ENCODE results near the gene NFS1. TPM values are rescaled to one million over a fixed set of nuclear protein-coding genes. Genes with fewer than 3 reads are reported as not detected.

NFS1 gene
- total and polyA plus RNA-seq, 2 of the 8 experiments (the other 6 are each of a cell fraction or from before 2014, with no cell fraction given) = 26.1 to 38.8 TPM

DNA sequence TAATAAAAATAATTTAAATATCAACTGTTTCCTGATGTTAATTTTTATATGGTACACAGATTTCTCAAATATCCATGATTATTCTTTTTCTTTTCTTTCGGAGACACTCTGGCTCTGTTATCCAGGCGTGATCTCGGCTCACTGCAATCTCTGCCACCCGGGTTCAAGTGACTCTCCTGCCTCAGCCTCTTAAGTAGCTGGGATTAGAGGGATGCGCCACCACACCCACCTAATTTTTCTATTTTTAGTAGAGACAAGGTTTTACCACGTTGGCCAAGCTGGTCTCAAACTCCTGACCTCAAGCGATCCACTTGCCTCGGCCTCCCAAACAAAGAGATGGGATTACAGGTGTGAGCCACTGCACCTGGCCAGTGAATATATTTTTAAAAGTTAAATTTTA is 20.6 kb upstream of the NFS1 start:
- no peak overlapping the region for H2AFZ ChIP-seq (ENCODE audit: low read length)
- ChIA-PET POLR2A (ENCODE audit: partially characterized antibody) (interaction anchor here (0.8 to 45.3 kb wide), 4 partner anchors 2 to 151 kb away, joined by 3 to 2341 read pairs (median 1172); partner anchors contain the start of genes NFS1, PHF20, RBM39 and ROMO1), CTCF (ENCODE audit: partially characterized antibody) (interaction anchor here (1.4 to 1.9 kb wide), 2 partner anchors 9 to 10 kb away, joined by 4 to 8 read pairs; no protein-coding TSS in a partner anchor)
- FAIRE-seq (no peak), DNase-seq (ENCODE audit: low read depth in 1 of 2, low spot score in 2 of 2) (no peak)
- H3K18ac ChIP-seq (ENCODE audit: extremely low read depth, low read length) = no peak overlapping the region
- no peak overlapping the region for H3K56ac ChIP-seq (replicated peaks; ENCODE audit: insufficient read length, low read depth, low read length)
- no peaks in the 10 kb centered on the region; a peak in 1 of 7 replicates for H3K27me3 ChIP-seq (replicated peaks in 1 of 4; ENCODE audit: control insufficient read depth in 3 of 4, extremely low read depth in 1 of 4, insufficient read depth in 3 of 4, low read length in 3 of 4)
- H4K8ac ChIP-seq (ENCODE audit: extremely low read depth, insufficient read depth, low read length) = no peak overlapping the region
- no peak overlapping the region for H3K23ac ChIP-seq (ENCODE audit: insufficient read length)
- no peak overlapping the region for H2BK12ac ChIP-seq (ENCODE audit: low read depth, low read length)
- H3K4ac ChIP-seq (replicated peaks; ENCODE audit: insufficient read length, low read depth, low read length) = no peak overlapping the region
- WGBS, 2 experiments (ENCODE audit: extremely low coverage in 1 of 2, insufficient coverage in 1 of 2, insufficient read length in 1 of 2, insufficient replicate concordance in 2 of 2, low coverage in 1 of 2, low lambda C conversion rate in 2 of 2, missing lambda C conversion rate in 1 of 2) = 87% methylated on average over 8 of the region's 8 CpGs; no CpG with 5 or more reads in 1 of the 2 experiments
- H3K27ac ChIP-seq (ENCODE audit: low read depth, low read length) = no peak overlapping the region
- H4K20me1 ChIP-seq (replicated peaks in 1 of 2; ENCODE audit: control insufficient read depth in 1 of 2, insufficient read depth in 2 of 2, low read length in 2 of 2) = peaks cover 18 to 19% of the 10 kb centered on the region in 2 experiments
- H2AK5ac ChIP-seq (ENCODE audit: low read depth, low read length) = no peak overlapping the region
- H3K4me3 ChIP-seq (ENCODE audit: extremely low read depth in 1 of 4, insufficient read depth in 2 of 4, low read depth in 3 of 4, low read length in 4 of 4) = no peak overlapping the region
- H3K79me2 ChIP-seq (ENCODE audit: control insufficient read depth in 1 of 2, insufficient read depth in 2 of 2, low read length in 2 of 2) = peaks cover 0 to 79% of the 10 kb centered on the region in 2 experiments; a peak in 2 of 4 replicates
- no peak overlapping the region for H2BK15ac ChIP-seq (ENCODE audit: low read length)
- H3K9ac ChIP-seq (replicated peaks in 1 of 4; ENCODE audit: extremely low read depth in 1 of 4, low read depth in 3 of 4, low read length in 3 of 4) = no peak overlapping the region
- H2BK5ac ChIP-seq (ENCODE audit: low read depth, low read length) = no peak overlapping the region
- no peak overlapping the region for H2BK20ac ChIP-seq (ENCODE audit: low read length)
- H3K23me2 ChIP-seq (ENCODE audit: low read depth, low read length) = no peaks in the 10 kb centered on the region
- no peak overlapping the region for H2BK120ac ChIP-seq (replicated peaks; ENCODE audit: low read depth, low read length)
- no peak overlapping the region for H4K91ac ChIP-seq (replicated peaks; ENCODE audit: insufficient read length, low read length)
- H3K9me3 ChIP-seq (ENCODE audit: insufficient read depth in 2 of 2, low read depth in 1 of 2, low read length in 1 of 2) = no peaks in the 10 kb centered on the region
- H3K14ac ChIP-seq (ENCODE audit: insufficient read length) = no peak overlapping the region
- no peak overlapping the region for H4K5ac ChIP-seq (ENCODE audit: insufficient read length, low read depth, low read length)
- H3K79me1 ChIP-seq (ENCODE audit: low read depth, low read length) = peaks cover 9% of the 10 kb centered on the region
- no peaks in the 10 kb centered on the region for H3K4me1 ChIP-seq (replicated peaks in 1 of 4; ENCODE audit: control insufficient read depth in 3 of 4, insufficient read depth in 4 of 4, low read length in 3 of 4)
- TF ChIP-seq, protein P1, sequence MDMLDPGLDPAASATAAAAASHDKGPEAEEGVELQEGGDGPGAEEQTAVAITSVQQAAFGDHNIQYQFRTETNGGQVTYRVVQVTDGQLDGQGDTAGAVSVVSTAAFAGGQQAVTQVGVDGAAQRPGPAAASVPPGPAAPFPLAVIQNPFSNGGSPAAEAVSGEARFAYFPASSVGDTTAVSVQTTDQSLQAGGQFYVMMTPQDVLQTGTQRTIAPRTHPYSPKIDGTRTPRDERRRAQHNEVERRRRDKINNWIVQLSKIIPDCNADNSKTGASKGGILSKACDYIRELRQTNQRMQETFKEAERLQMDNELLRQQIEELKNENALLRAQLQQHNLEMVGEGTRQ (IDR thresholded peaks at IDR 0.05; ENCODE audit: low read length) = no peak
- TF ChIP-seq HDAC6 (IDR thresholded peaks at IDR 0.05; ENCODE audit: low read depth, low read length) (no peak), EGR1 (IDR thresholded peaks at IDR 0.05; ENCODE audit: borderline replicate concordance, low read depth, low read length) (no peak), CTBP2 (IDR thresholded peaks at IDR 0.05; ENCODE audit: borderline replicate concordance, insufficient read depth, insufficient read length, low read length) (no peak), ZNF274 (IDR thresholded peaks at IDR 0.05; ENCODE audit: borderline replicate concordance, extremely low read depth, low read length) (no peak), EZH2 (IDR thresholded peaks at IDR 0.05; ENCODE audit: low read depth, low read length, severe bottlenecking) (no peak), KDM4A (IDR thresholded peaks at IDR 0.05; ENCODE audit: low read depth, low read length, severe bottlenecking) (no peak), CREB1 (IDR thresholded peaks at IDR 0.05) (no peak), TAF1 (IDR thresholded peaks at IDR 0.05; ENCODE audit: low read depth, low read length) (no peak)
- H3K4me2 ChIP-seq (ENCODE audit: insufficient read depth in 1 of 2, low read depth in 2 of 2, low read length in 2 of 2) = no peak overlapping the region
- peaks cover 63 to 100% (median 94%) of the 10 kb centered on the region in 4 experiments for H3K36me3 ChIP-seq (ENCODE audit: control insufficient read depth in 2 of 4, insufficient read depth in 4 of 4, low read length in 3 of 4)
